HG03064 (cell line): ENCODE data around the gene ZNRD2.
"Not testable (repeated sequence)": the region's sequence is repeated elsewhere in the genome, so short reads cannot be mapped to it uniquely, and the experiment has no call there.

ENCODE experiments used
- ATAC-seq: cut with Tn5 transposase; IDR thresholded peaks from one replicate; pipeline ENCODE4 v1.9.1; 2021; ENCODE audit warnings: low read depth; ENCODE audit not compliant: unreplicated experiment

The ZNRD2 gene

DNA sequence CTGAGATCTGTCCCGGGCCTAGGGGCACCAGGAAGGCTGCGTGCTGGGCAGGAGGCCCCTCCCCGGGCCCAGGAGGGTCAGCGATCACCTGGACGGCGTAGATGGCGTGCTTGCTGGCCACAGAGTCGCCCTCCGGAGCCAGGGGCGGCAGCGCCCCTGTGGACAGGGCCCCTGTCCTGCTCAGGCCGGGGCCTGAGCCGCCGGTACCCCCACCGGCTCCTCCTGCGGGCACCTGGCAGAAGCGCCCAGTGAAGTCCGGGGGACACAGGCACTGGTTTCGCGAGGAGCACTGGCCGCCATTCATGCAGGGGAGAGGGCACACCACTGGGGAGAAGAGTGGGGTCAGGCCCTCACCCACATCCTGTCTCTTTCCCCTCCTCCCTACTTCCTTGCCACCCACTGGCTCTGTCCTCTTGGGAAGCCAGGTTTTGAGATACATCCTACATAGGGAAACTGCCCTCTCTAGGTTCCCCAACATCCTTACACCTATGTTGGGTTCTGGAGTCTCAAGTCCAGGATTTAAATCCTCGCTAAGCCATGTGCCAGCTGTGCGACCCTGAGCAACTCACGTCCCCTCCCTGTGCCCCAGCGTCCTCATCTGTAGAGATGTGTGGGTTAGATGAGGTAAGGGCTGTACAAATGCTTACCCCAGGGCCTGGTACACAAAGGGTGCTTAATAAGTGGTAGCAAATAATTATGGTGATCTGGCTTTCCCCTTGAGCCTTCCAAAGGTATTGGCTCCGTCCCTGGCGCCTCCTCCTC, 16.0 kb upstream of the ZNRD2 start:
- no peak for ATAC-seq

DNA sequence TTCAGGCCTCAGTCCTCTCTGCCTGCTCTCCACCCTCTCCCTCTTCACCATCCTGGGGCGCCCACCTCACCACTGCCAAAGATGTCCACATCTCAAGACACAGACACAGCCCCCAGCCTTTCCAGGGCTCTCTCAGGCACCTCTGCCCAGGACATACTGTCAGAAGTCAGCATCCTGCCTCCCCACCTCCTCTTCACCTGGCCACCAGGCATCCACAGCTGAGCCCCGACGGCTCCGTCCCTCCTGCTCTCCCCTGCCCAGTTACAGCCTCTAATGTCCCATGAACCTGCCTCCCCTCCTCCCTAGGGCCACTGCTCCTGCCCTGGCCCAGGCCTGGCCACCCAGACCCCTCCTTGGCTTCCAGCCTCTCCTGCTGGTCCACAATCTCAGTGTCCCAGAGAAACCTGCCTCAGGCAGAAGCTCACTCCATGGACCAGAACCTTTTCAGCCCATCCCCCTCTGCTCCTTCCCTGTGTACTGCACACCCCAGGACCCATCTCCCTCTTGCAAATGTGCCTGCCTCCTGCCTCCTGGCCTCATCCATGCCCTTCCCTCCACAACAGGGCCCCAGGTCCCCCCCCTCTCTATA, 15.3 kb upstream of the ZNRD2 start:
- no peak for ATAC-seq

DNA sequence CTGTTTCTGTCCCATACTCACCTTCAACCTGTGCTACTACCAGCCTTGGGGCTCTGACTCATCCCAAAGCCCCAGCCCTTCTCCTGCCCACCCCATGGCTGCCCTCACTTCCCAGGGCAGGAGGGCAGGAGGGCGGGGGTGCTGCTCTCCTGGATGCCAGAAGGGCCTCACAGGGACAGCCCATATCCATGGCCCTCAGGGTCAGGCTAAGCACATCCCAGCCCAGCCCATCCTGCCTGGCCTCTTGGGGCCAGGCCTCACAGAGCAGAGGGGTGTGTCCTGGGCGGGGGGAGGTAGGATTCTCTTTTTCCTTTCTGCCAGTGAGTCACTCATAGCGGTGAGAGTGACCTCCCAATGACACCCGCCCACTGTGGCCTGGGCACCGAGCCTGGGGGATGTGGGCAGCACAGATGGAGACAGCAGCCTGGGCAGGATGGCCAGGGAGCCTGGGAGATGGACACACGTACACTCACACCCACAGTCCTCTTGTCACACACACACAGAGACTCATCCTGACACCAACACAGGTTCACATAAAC, 14.5 kb upstream of the ZNRD2 start:
- no peak for ATAC-seq

DNA sequence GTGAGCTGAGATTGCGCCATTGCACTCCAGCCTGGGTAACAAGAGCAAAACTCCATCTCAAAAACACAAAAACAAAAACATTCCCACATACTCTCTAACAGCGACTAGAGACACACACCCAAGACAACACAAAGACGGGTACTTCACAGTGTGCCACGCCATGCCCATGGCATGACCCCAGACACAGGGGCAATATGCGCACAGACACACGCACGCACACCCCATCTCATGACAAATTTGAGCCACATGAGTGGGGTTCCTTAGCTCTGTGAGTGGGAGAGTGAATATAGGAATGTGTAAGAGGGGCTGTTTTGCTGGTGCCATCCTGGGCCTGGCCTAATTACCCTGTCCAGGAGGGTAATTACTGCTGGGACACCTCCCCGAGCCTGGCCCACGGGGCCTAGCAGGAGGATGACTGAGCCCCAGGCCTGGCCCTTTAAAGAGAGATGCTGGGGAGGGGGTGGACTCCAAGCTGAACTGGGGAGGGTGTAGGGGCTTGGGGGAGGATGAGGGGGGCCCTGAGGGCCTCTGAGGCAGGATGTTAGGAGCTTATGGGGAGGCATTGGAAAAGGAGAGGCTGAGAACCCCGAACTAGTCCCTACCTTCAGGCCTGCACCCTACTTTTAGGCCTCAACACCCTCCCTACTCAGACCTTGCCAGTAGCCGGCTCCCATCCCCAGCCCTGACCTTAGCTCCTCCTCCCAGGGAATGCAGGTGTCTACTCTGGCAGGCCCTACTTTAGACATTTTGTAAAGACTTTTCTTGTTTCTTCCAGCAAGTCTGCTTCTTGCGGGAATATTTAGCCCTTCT, 13.6 kb upstream of the ZNRD2 start:
- ATAC-seq, result no peak

DNA sequence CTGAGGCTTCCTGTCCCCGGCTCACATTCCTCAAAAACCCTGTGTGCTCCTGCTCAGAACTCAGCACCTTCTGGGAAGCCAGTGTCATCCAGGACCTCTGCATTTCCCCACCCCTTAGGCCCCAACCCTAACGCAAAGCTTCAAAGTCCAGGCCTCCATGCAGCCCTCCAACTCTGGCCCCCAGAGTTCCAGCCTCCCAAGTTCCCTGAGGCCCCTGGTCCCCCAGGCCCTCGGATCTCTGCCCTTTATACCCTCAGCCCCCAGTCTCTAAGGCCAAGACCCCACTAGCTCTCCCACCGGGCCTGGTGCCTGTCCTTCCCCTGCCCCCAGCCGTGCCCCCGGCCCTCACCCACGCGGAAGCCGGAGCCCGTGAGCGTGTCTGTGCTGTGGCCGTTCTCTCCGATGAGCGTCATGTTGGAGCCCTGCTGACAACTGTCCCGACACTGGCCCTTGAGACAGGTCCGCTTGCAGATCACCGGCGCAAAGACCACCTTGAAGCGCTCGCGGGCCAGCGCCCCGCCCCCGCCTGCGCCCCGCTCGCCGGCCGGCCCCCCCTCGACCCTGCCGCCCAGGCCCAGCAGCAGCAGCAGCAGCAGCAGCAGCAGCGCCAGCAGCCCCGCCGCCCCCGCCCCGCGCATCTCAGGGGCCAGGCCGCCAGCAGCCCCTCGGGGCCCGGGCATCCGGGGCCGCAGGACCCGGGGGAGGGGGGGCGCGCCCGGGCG, 12.8 kb upstream of the ZNRD2 start:
- ATAC-seq, result no peak

DNA sequence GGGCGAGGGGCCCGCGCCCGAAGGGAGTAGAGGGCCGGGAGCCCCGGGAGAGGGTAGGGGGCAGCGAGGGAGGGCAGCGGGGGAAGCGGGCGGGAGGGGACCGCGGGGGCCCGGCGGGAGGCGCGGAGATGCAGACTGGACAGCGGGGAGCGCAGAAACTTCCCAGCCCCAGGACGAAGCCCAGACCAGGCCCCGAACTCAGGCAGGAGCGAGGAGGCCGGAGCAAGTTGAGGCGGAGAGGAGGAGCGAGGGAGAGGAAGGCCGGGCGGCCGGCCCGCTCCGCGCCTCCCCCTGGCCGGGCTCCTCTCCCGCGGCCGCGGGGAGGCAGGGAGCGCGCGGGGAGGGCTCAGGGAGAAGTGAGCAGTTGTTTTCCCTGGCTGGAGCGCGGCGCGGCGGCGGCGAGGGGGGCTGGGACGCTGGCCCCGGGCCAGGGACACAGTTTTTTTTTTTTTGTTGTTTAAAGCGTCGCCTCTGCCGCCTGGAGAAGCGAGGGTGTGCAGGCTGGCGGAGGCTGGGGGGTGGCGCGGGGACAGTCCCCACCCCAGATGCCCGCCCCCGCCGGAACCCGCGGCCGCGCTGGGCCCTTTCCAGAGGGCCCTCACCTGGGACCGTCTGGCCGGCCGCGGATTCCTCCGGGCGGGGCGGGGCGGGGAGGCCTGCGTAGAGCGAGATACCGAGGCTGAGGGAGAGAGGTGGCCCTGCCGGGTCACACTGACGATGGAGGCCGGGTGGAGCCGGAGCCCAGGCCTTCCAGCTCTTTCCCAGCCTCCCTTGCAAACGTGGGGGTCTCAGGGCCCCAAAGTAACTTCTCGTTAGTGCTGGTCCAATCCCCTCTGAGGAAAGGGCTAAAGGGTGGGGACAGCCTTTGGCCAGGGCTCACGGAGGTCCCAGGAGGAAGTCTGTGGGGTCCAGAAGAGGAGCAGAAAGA, 12.0 kb upstream of the ZNRD2 start, which contains the start of gene LTBP3:
Gene LTBP3 (minus strand): TSS at position 358 of the 928 bp plus-strand sequence. CDS start 400 bp downstream, outside the sequence.
- no peak for ATAC-seq

DNA sequence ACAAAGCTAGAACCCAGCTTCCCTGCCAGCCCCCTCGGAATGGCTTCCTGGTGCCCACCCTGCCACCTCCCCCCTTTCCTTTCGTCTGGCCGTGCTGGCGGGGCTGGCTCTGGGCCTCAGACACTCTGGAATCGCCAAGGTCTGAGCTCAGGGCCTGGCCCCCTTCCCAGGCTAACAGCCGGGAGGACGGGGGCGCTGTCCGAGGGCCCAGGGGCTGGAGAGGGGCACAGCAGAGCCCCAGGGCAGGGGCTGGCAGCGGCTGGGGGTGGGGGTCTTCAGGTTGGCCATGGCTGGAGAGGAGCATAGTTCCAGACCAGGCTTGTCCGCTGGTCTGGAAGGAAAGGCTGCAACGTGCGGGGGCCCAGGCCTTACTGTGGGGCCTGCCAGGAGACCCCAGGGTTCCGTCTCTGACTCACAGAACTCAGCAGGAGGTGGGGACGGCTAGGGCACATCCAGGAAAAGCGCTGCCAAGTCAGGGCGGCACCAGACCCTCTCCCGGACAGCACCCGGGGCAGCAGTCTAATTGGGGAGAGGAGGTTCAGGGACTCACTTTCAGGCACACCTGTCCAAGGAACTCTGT, 11.3 kb upstream of the ZNRD2 start:
- no peak for ATAC-seq

DNA sequence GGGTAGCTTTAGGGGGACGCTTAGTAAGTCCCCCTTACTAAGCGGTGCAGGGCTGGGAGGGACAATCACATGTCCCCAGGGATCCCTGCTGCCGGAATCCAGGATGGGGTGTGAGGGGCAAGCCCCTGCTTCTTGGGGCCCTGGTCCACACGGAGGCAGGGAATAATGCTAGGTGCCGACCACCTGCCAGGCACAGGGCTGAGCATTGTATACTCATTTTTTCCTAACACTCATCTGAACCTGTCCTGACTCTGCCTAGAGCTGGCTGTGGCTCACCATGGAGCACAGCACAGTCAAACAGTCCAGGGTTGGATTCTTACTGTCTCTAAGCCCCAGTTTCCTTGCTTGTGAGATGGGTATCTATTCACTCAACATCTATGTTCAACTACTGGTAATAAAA, 10.7 kb upstream of the ZNRD2 start:
- no peak for ATAC-seq

DNA sequence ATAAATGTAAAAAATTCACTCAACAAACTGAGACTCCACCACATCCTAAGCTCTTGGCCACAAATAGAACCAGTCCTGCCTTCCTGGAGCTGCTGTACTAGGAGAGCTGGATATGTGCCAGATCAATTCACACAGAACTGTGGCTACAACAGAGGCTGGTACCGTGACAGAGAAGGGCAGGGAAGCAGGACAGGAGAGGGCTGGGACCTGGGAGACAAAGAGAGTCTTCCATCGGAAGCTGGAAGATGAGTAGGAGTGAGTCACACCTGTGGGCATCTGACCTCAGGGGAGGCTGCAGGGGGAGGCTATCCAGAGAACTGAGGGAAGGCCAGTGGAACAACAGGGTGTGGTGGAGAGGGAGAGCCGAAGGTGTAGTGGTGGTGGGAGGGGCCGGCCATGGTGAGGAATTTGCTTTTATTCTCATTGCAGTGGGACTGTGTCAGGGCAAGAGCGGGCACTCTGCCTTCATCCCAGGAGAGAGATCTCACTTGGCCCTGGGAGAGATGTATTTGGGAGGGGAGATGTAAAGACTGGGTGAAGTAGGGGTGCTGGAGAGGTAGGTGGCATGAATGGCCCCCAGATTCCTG, 10.2 kb upstream of the ZNRD2 start:
- ATAC-seq, result no peak

DNA sequence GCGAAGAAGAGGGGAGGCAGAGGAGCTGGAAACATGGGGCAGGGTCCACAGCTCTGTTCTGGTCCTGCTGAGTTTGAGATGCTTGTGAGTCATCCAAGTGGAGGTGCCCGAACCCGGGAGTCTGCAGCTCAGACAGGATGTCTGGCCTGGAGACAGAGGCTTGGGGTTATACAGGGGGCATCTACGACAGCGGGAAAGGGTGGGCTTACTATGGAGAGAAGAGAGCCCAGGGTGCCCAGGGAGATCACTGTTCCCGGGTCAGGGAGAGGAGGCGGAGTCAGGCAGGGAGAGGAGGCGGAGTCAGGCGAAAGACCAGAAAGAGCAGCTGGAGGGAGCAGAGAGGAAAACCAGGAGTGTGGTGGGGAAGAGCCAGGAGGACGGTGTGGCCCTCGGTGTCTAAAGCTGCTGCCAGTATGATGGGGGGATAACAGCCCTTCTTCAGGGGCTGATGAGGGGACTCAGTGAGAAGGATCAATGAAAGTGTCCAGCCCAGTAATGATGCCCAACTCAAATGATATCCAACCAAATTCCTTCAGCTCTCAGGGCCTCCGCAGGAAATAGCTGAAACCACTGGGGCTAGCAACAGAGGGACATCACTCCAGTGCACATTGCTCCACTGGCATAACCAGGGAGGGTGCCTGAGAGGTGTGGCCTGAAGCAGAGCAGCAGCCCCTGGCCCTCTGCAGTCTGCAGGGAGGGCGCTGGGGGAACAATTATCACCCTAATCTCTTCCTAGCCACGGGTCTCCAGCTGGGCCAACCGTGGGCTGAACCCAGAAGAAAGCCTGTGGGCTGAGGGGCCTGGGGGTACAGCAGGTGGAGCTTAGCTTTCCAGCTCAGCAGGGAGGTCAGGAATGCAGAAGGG, 9.5 kb upstream of the ZNRD2 start:
- no peak for ATAC-seq

DNA sequence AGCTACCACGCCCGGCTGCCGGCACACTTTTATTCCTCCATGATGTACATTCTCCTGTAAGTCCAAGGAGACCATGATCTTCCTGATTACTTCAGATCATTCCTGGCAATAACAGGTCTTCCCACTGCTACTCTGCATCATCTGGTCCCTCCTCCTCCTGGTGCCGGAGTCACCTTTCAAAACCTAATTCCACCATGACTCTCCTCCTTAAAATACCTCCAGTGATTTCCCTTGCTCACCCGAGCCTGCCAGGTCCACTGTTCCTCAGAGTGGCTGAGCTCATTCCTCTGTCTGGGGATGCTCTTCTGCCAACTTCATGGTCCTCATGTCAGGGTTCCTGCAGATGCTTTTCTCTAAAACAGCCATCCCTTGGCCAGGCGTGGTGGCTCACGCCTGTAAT, 8.3 kb upstream of the ZNRD2 start:
- no peak for ATAC-seq

DNA sequence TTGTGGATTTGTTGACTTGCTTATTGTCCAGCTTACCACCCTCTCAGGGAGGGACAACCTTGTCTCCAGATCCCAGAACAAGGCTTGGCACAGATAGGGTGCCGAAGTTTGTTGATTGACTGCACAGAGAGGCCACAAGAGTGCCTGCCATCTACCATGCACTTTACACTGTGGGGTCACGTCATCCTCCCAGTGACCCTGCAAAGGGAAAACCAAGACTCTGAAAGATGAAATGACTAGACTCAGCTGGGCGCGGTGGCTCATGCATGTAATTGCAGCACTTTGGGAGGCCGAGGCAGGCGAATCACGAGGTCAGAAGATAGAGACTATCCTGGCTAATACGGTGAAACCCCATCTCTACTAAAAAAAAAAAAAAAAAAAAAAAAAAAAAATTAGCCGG, 7.5 kb upstream of the ZNRD2 start:
- ATAC-seq, result no peak

DNA sequence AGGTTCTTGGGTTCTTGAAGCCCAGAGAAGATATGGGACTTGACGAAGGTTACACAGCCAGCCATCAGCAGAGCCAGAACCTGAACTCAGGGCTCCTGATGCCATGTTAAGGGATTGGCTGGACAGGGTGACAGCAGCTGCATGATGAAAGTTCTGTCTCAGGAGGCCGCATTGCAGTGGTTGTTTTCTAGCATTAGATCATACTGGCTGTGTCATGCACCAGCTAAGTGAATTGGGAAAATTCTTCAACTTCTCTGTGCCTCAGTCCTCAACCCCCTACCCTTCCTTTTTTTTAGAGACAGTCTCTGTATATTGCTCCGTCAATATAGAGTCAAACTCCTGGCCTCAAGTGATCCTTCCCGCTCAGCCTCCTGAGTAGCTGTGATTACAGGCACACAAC, 6.7 kb upstream of the ZNRD2 start:
- ATAC-seq, result no peak

DNA sequence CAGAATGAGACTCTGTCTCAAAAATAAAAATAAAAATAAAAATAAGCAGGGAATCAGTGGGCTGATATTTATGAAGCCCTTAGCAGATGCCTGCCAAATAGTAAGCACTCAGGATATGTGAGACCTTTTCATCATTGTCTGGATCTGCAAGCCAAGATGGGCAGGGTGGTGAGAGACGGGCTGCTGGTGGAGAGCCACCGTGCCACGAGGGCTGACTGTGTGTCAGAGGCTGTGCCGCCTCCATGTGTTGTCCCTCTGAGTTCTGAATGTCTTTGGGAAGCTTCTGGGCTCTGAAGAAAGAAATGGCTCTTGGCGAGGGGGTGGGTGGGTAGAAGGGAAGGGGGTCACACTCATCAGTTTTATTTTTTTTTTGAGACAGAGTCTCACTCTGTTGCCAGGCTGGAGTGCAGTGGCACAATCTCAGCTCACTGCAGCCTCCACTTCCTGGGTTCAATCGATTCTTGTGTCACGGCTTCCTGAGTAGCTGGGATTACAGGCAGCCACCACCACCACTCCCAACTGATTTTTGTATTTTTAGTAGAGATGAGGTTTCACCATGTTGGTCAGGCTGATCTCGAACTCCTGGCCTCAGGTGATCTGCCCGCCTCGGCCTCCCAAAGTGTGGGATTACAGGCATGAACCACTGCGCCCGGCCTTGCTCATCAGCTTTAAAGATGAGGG, 5.3 kb upstream of the ZNRD2 start:
- not testable (repeated sequence) for ATAC-seq

DNA sequence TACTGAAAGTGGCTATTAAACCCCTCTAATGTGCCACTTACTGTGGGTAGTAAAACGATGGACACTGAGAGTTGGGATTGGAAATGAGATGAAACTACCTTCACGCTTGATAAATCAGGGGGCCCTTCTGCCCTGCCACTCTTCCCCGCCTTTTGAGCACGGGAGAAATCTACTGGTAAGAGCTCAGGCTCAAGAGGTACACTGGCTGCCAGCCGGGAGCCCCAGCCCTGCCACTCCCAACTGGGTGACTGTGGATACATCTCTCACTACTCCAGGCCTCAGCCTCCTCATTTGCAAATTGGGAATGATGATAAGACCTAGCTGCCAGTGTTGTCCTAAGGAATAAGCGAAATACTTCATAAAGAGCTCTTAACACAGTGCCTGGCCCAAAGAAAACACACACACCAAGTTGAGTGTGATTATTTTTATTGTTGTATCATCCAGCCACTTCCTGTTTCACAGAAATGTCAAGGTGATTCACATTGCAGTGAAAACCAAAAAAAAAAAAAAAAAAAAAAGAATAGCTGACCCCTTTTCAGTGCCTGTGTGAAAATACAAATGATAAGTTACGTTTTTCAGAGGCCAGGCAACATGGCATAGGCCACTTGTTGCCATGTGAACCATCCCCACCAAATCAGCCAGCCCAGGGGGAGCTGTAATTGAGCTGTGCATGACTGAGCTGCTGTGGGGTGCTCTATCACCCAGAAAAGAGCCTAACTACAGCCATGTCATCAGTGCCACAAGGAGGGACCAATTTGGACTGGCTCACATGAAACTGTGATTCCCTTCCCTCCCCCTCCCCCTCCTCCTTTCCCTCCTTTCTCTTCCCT, 4.4 kb upstream of the ZNRD2 start:
- no peak for ATAC-seq

DNA sequence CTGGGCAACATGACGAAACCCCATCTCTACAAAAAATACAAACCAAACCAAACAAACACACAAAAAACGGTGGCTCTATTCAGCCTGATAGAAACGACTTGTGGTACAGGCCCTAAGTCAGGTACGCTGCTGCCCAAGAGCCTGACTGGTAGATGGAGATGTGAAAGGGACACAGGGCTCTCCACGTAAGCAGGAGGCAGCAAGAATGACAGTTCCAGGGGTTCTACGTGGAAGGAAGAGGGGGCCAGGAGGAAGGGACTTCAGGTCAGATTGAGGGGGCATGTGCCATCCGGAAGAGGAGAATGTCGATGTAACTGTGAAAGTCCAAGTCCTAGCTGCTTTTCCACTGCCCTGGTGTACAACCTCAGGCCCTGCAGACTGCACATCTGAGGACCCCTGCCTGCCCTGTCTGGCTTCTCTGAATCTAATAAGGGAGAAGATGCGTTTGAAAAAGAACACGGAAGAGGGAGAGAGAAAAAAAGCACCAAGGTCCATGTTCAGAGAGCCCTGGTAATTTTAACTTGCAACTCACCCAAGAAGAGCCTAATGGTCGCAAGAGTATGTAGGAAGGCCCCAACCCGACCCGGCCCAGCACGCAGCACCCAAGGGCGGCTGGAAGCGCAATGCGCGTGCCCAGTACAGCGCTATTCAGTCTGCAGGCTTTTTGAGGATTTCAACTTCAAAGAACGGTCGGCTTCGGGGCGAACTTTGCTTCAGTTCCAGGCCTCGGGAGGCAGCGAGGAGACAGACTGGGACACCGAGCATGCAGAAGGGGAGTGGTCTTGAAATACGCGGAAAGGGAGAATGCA, 909 bp upstream of the ZNRD2 start:
- peak; percentile 3 for ATAC-seq
